Neural cell (in vitro differentiated cells): ENCODE results near the gene OR1E2.

Experiments
- EP300 ChIP-seq: fragments of 450-650 bp; conservative IDR thresholded peaks from 2 replicates; pipeline ENCODE4 v1.6.1; 2014; ENCODE audit warnings: antibody characterized with exemption, mild to moderate bottlenecking, moderate library complexity; ENCODE audit not compliant: poor library complexity, severe bottlenecking
- EZH2 ChIP-seq: fragments of 200-600, 300-800 bp; shearing (Covaris generic), sonication (generic); IDR thresholded peaks from 2 replicates; pipeline ENCODE4 v1.6.1; 2014; ENCODE audit warnings: antibody characterized with exemption, low read length, borderline replicate concordance, mild to moderate bottlenecking; ENCODE audit not compliant: insufficient read depth, poor library complexity, severe bottlenecking
- MXI1 ChIP-seq: fragments of 450-650 bp; conservative IDR thresholded peaks from 2 replicates; pipeline ENCODE4 v1.6.1; 2014; ENCODE audit warnings: antibody characterized with exemption, mild to moderate bottlenecking; ENCODE audit not compliant: poor library complexity, severe bottlenecking
- POLR2AphosphoS5 ChIP-seq: IDR thresholded peaks from 2 replicates; pipeline ENCODE4 v1.6.1; 2012
- SMC3 ChIP-seq: fragments of 450-650 bp; conservative IDR thresholded peaks from 2 replicates; pipeline ENCODE4 v1.6.1; 2014; ENCODE audit warnings: antibody characterized with exemption, mild to moderate bottlenecking, moderate library complexity; ENCODE audit not compliant: poor library complexity
- TAF1 ChIP-seq: IDR thresholded peaks from 2 replicates; pipeline ENCODE4 v1.6.1; 2012; ENCODE audit warnings: low read depth
- TF ChIP-seq, protein P1 (sequence below): fragments of 450-650 bp; IDR thresholded peaks from 2 replicates; pipeline ENCODE4 v1.5.1; 2014; ENCODE audit warnings: antibody characterized with exemption, mild to moderate bottlenecking, moderate library complexity; ENCODE audit not compliant: poor library complexity, severe bottlenecking
- TF ChIP-seq, protein P2 (sequence below): IDR thresholded peaks from 2 replicates; pipeline ENCODE4 v1.6.1; 2012; ENCODE audit warnings: borderline replicate concordance

DNA sequence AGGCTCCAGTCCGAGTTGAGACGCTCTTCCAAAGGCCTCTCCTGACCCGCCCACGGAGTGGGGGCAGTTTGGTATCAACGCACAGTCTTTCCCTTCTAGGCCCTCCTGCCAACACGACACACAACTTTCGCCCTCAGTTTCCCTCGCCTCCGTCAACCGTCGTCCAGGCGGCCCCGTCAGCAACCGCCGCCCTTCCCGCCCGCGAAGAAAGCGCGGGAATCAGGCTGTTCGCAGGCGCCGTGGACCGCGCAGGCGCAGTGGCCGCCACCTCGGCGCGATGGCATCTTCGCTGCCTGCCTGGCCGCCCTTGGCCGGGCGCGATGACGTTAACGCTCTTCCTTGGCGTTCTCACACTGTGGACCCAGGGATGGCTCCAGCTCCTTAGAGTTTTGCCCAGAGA is 38.0 kb upstream of the OR1E2 start, which contains the start of gene SPATA22:
- TF ChIP-seq EZH2: no peak
- TF ChIP-seq, protein P1, sequence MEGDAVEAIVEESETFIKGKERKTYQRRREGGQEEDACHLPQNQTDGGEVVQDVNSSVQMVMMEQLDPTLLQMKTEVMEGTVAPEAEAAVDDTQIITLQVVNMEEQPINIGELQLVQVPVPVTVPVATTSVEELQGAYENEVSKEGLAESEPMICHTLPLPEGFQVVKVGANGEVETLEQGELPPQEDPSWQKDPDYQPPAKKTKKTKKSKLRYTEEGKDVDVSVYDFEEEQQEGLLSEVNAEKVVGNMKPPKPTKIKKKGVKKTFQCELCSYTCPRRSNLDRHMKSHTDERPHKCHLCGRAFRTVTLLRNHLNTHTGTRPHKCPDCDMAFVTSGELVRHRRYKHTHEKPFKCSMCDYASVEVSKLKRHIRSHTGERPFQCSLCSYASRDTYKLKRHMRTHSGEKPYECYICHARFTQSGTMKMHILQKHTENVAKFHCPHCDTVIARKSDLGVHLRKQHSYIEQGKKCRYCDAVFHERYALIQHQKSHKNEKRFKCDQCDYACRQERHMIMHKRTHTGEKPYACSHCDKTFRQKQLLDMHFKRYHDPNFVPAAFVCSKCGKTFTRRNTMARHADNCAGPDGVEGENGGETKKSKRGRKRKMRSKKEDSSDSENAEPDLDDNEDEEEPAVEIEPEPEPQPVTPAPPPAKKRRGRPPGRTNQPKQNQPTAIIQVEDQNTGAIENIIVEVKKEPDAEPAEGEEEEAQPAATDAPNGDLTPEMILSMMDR: no peak
- no peak for TF ChIP-seq EP300
- no peak for TF ChIP-seq SMC3
- TF ChIP-seq POLR2AphosphoS5: no peak
- TF ChIP-seq, protein P2, sequence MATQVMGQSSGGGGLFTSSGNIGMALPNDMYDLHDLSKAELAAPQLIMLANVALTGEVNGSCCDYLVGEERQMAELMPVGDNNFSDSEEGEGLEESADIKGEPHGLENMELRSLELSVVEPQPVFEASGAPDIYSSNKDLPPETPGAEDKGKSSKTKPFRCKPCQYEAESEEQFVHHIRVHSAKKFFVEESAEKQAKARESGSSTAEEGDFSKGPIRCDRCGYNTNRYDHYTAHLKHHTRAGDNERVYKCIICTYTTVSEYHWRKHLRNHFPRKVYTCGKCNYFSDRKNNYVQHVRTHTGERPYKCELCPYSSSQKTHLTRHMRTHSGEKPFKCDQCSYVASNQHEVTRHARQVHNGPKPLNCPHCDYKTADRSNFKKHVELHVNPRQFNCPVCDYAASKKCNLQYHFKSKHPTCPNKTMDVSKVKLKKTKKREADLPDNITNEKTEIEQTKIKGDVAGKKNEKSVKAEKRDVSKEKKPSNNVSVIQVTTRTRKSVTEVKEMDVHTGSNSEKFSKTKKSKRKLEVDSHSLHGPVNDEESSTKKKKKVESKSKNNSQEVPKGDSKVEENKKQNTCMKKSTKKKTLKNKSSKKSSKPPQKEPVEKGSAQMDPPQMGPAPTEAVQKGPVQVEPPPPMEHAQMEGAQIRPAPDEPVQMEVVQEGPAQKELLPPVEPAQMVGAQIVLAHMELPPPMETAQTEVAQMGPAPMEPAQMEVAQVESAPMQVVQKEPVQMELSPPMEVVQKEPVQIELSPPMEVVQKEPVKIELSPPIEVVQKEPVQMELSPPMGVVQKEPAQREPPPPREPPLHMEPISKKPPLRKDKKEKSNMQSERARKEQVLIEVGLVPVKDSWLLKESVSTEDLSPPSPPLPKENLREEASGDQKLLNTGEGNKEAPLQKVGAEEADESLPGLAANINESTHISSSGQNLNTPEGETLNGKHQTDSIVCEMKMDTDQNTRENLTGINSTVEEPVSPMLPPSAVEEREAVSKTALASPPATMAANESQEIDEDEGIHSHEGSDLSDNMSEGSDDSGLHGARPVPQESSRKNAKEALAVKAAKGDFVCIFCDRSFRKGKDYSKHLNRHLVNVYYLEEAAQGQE: no peak
- TF ChIP-seq MXI1: no peak
- no peak for TF ChIP-seq TAF1
